Measurements from ENCODE around the gene ACAT1.
"Not testable (repeated sequence)": the region's sequence is repeated elsewhere in the genome, so short reads cannot be mapped to it uniquely, and the experiment has no call there.

The ACAT1 gene

DNA sequence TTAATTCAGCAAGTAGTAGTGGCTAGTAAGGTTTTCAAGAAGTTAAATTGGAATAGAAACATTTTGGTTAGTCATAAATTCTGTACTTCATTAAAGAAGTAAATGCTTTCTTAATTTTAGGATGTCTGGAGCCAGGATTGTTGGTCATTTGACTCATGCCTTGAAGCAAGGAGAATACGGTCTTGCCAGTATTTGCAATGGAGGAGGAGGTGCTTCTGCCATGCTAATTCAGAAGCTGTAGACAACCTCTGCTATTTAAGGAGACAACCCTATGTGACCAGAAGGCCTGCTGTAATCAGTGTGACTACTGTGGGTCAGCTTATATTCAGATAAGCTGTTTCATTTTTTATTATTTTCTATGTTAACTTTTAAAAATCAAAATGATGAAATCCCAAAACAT lies 25.8 kb downstream of the ACAT1 start:
- H3K4me3 ChIP-seq (ENCODE audit: low read depth, low read length), result no peak overlapping the region
- TF ChIP-seq, protein P1, sequence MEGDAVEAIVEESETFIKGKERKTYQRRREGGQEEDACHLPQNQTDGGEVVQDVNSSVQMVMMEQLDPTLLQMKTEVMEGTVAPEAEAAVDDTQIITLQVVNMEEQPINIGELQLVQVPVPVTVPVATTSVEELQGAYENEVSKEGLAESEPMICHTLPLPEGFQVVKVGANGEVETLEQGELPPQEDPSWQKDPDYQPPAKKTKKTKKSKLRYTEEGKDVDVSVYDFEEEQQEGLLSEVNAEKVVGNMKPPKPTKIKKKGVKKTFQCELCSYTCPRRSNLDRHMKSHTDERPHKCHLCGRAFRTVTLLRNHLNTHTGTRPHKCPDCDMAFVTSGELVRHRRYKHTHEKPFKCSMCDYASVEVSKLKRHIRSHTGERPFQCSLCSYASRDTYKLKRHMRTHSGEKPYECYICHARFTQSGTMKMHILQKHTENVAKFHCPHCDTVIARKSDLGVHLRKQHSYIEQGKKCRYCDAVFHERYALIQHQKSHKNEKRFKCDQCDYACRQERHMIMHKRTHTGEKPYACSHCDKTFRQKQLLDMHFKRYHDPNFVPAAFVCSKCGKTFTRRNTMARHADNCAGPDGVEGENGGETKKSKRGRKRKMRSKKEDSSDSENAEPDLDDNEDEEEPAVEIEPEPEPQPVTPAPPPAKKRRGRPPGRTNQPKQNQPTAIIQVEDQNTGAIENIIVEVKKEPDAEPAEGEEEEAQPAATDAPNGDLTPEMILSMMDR (IDR thresholded peaks at IDR 0.05; ENCODE audit: low read depth, low read length), result no peak

DNA sequence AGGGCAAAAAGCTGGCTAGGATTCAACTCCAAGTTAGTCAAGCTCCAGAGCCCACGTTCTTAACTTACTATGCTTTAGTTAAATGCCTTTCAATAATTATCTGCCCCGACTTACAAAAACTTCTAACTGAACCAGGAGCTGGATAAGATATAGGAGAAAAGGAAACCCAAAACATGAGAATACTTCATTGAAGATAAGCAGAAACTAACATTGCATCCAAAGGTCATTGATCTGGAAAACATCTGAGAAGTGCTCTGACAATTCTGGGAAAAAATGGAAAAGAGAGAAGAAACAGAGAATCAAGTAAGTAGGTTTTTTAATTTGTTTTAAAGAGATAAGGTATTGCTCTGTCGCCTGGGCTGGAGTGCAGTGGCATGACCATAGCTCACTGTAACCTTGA lies 27.2 kb downstream of the ACAT1 start:
- no peak overlapping the region for H3K4me3 ChIP-seq (ENCODE audit: low read depth, low read length)
- TF ChIP-seq, protein P1 (IDR thresholded peaks at IDR 0.05; ENCODE audit: low read depth, low read length), result no peak

DNA sequence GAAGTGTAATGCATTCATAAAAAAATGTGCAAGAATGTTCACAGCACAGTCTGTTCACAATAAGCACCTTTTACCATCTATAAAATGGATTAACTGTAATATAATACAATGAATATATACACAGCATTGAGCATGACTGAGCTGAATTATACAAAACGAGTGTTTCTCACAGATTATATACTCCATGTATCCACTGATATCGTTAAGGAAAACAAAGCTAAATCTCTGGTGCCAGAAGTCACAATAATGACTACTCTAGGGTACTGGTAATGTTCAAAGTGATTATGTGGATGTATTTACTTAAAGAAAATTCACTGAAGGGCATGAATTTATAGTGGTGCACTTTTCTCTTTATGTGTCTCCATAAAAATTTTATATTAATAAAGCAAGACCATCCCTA lies 33.2 kb downstream of the ACAT1 start:
- TF ChIP-seq, protein P1 (IDR thresholded peaks at IDR 0.05; ENCODE audit: low read depth, low read length), result no peak
- no peak overlapping the region for H3K4me3 ChIP-seq (ENCODE audit: low read depth, low read length)

DNA sequence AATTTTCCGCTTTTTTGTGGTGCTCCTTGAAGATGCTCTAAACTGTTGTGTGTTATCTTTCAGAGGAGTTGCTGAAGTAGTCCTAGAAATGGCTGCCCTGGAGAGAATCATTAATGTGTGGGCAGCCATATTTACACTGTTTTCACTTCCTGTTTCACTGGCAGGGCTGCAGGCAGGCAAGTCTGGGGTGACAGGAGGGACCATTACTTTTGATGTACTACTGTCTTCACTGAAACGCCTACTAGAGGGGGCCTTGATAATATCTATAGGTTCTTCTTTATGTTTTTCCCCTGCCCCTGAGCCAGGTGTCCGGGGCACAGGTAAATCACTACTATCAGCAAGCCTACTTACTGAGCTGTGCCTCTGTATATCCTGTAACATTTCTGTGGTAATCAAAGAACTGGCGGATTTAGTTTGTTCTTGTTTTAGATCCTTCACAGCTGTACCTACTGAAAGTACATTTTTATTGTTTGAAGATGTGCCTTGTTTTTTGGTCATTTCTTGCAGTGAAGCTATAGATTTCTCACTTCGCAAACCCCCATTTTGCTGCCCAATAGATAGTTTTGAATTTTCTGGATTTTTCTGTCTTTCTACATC lies 39.7 kb downstream of the ACAT1 start:
- TF ChIP-seq, protein P1 (IDR thresholded peaks at IDR 0.05; ENCODE audit: low read depth, low read length), result no peak
- no peak overlapping the region for H3K4me3 ChIP-seq (ENCODE audit: low read depth, low read length)

DNA sequence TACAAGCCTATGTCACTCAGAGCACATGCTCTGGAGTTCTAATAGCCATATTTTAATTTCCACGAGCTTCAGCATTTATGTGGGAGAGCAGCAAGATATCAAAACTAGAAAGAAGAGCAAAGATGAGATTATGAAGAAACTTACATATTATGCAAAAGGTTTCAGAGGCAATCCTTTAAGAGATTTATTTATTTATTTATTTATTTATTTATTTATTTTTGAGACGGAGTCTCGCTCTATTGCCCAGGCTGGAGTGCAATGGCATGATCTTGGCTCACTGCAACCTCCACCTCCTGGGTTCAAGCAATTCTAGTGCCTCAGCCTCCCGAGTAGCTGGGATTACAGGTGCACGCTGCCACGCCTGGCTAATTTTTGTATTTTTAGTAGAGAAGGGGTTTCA lies 41.5 kb downstream of the ACAT1 start:
- H3K4me3 ChIP-seq (ENCODE audit: low read depth, low read length), result not testable (repeated sequence)

DNA sequence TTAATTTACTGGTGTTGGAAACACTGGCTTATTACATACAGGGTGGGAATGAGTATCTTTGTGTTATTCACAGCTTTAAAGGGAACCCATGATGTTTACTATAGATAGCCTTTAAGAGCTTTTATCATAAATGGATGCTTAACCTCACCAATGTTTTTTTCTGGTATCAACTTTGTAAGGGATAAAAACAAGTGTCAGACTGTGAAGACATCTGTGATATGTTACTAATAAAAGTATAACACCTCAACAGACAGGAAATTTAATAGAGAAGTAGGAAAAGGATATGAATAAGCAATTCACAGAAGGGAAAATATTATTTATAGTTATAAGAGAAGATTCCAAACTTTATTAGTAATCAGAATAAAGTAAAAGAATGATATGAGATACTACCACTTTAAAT lies 46.3 kb downstream of the ACAT1 start:
- TF ChIP-seq, protein P1 (IDR thresholded peaks at IDR 0.05; ENCODE audit: low read depth, low read length), result no peak
- no peak overlapping the region for H3K4me3 ChIP-seq (ENCODE audit: low read depth, low read length)

DNA sequence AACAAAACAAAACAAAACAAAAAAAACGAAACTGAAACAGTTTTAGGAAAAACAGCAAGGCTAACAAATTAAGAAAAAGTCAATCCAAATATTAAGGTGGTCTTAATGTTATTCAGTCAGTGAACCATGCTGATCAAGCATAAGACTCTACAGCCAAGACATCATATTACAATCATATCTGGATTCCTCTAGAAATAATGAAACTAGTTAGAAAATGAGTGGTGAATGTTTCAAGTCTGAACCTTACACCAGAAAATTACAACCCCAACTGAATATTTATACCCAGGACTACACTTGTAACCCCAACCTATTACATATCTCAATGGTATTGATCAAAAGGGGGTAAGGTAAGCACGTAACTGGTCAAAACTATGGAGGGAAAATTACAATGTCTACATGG lies 48.8 kb downstream of the ACAT1 start:
- TF ChIP-seq, protein P1 (IDR thresholded peaks at IDR 0.05; ENCODE audit: low read depth, low read length), result no peak

DNA sequence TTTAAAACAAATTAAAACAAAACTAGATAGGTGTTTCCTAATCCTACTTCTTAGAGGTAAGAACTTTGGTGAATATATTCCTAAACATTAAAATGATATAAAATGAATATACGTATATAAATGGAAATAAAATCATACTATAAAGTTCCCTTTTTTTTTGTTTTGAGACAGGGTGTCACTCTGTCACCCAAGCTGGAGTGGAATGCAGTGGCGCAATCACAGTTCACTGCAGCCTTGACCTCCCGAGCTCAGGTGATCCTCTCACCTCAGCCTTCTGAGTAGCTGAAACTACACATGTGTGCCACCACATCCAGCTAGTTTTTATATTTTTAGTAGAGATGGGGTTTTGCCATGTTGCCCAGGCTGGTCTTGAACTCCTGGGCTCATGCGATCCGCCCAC lies 56.2 kb downstream of the ACAT1 start:
- no peak overlapping the region for H3K4me3 ChIP-seq (ENCODE audit: low read depth, low read length)
- TF ChIP-seq, protein P1 (IDR thresholded peaks at IDR 0.05; ENCODE audit: low read depth, low read length), result no peak

More for the DNA sequence above, 48.8 kb downstream of the ACAT1 start:
- no peak overlapping the region for H3K4me3 ChIP-seq (ENCODE audit: low read depth, low read length)

Data from WI38 (cell line).